HepG2 (cell line): ENCODE data around the gene CDHR5.

ENCODE experiments used
- CREM ChIP-seq, 2 experiments: sonication (generic) in 1 of 2; formaldehyde crosslinking in 1 of 2; IDR thresholded peaks; 2 replicates each; pipeline versions ENCODE4 v1.4.0 to v1.6.1; 2016 to 2020; ENCODE audit warnings: antibody characterized with exemption in 1 of 2, mild to moderate bottlenecking in 1 of 2, missing genetic modification reagents in 1 of 2
- JUN ChIP-seq: sonication (generic); formaldehyde crosslinking; IDR thresholded peaks from 2 replicates; pipeline ENCODE4 v1.4.0; 2020; ENCODE audit warnings: mild to moderate bottlenecking, missing genetic modification reagents
- KDM1A ChIP-seq: IDR thresholded peaks from 2 replicates; pipeline ENCODE4 v1.6.1; 2016; ENCODE audit warnings: missing compliant biosample characterization
- KDM5A ChIP-seq: fragments of 200-600 bp; sonication (generic); IDR thresholded peaks from 2 replicates; pipeline ENCODE4 v1.7.0; 2018; ENCODE audit warnings: antibody characterized with exemption, mild to moderate bottlenecking, low read length, borderline replicate concordance
- NBN ChIP-seq: fragments of 450-650 bp; conservative IDR thresholded peaks from 2 replicates; pipeline ENCODE4 v1.6.1; 2017
- NR1H2 ChIP-seq: sonication (generic); formaldehyde crosslinking; IDR thresholded peaks from 2 replicates; pipeline ENCODE4 v1.8.1; 2022; ENCODE audit warnings: low read depth, missing genetic modification reagents, borderline replicate concordance
- PHB2 ChIP-seq: fragments of 450-650 bp; IDR thresholded peaks from 2 replicates; pipeline ENCODE4 v1.6.1; 2018; ENCODE audit not compliant: partially characterized antibody
- THAP9 ChIP-seq: sonication (generic); formaldehyde crosslinking; IDR thresholded peaks from 2 replicates; pipeline ENCODE4; 2020; ENCODE audit warnings: missing genetic modification reagents, mild to moderate bottlenecking, borderline replicate concordance
- ZNF235 ChIP-seq: sonication (generic); formaldehyde crosslinking; IDR thresholded peaks from 2 replicates; pipeline ENCODE4 v1.8.1; 2023; ENCODE audit warnings: mild to moderate bottlenecking, missing genetic modification reagents, borderline replicate concordance
- TF ChIP-seq, protein P1 (sequence below): sonication (generic); formaldehyde crosslinking; IDR thresholded peaks from 2 replicates; pipeline ENCODE4 v1.4.0; 2020; ENCODE audit warnings: missing genetic modification reagents
- TF ChIP-seq, protein P2 (sequence below): sonication (generic); formaldehyde crosslinking; IDR thresholded peaks from 2 replicates; pipeline ENCODE4 v1.5.0; 2020; ENCODE audit warnings: mild to moderate bottlenecking, missing genetic modification reagents, moderate library complexity
- TF ChIP-seq, protein P3 (sequence below): sonication (generic); formaldehyde crosslinking; IDR thresholded peaks from 2 replicates; pipeline ENCODE4 v1.5.1; 2020; ENCODE audit warnings: missing genetic modification reagents, mild to moderate bottlenecking, borderline replicate concordance
- TF ChIP-seq, protein P4 (sequence below): sonication (generic); formaldehyde crosslinking; IDR thresholded peaks from 2 replicates; pipeline ENCODE4 v1.4.0; 2020; ENCODE audit warnings: missing genetic modification reagents
- TF ChIP-seq, protein P5 (sequence below): sonication (generic); formaldehyde crosslinking; IDR thresholded peaks from 2 replicates; pipeline ENCODE4 v1.4.0; 2020; ENCODE audit warnings: missing genetic modification reagents

GRCh38 chr11:623349-623869 lies 1.3 kb downstream of the CDHR5 start:
- TF ChIP-seq, protein P1, sequence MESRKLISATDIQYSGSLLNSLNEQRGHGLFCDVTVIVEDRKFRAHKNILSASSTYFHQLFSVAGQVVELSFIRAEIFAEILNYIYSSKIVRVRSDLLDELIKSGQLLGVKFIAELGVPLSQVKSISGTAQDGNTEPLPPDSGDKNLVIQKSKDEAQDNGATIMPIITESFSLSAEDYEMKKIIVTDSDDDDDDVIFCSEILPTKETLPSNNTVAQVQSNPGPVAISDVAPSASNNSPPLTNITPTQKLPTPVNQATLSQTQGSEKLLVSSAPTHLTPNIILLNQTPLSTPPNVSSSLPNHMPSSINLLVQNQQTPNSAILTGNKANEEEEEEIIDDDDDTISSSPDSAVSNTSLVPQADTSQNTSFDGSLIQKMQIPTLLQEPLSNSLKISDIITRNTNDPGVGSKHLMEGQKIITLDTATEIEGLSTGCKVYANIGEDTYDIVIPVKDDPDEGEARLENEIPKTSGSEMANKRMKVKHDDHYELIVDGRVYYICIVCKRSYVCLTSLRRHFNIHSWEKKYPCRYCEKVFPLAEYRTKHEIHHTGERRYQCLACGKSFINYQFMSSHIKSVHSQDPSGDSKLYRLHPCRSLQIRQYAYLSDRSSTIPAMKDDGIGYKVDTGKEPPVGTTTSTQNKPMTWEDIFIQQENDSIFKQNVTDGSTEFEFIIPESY: no peak
- TF ChIP-seq KDM5A (no peak), THAP9 (CRISPR knock-in tag) (no peak), NBN (no peak), NR1H2 (CRISPR knock-in tag) (no peak), CREM (IDR thresholded peaks at IDR 0.05) (no peak), CREM (CRISPR knock-in tag; IDR thresholded peaks at IDR 0.05) (no peak), PHB2 (no peak), KDM1A (no peak), JUN (CRISPR knock-in tag) (no peak), ZNF235 (CRISPR knock-in tag) (no peak)
- TF ChIP-seq, protein P2, sequence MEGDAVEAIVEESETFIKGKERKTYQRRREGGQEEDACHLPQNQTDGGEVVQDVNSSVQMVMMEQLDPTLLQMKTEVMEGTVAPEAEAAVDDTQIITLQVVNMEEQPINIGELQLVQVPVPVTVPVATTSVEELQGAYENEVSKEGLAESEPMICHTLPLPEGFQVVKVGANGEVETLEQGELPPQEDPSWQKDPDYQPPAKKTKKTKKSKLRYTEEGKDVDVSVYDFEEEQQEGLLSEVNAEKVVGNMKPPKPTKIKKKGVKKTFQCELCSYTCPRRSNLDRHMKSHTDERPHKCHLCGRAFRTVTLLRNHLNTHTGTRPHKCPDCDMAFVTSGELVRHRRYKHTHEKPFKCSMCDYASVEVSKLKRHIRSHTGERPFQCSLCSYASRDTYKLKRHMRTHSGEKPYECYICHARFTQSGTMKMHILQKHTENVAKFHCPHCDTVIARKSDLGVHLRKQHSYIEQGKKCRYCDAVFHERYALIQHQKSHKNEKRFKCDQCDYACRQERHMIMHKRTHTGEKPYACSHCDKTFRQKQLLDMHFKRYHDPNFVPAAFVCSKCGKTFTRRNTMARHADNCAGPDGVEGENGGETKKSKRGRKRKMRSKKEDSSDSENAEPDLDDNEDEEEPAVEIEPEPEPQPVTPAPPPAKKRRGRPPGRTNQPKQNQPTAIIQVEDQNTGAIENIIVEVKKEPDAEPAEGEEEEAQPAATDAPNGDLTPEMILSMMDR (CRISPR knock-in tag): no peak
- TF ChIP-seq, protein P3, sequence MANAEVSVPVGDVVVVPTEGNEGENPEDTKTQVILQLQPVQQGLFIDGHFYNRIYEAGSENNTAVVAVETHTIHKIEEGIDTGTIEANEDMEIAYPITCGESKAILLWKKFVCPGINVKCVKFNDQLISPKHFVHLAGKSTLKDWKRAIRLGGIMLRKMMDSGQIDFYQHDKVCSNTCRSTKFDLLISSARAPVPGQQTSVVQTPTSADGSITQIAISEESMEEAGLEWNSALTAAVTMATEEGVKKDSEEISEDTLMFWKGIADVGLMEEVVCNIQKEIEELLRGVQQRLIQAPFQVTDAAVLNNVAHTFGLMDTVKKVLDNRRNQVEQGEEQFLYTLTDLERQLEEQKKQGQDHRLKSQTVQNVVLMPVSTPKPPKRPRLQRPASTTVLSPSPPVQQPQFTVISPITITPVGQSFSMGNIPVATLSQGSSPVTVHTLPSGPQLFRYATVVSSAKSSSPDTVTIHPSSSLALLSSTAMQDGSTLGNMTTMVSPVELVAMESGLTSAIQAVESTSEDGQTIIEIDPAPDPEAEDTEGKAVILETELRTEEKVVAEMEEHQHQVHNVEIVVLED (CRISPR knock-in tag): no peak
- TF ChIP-seq, protein P4, sequence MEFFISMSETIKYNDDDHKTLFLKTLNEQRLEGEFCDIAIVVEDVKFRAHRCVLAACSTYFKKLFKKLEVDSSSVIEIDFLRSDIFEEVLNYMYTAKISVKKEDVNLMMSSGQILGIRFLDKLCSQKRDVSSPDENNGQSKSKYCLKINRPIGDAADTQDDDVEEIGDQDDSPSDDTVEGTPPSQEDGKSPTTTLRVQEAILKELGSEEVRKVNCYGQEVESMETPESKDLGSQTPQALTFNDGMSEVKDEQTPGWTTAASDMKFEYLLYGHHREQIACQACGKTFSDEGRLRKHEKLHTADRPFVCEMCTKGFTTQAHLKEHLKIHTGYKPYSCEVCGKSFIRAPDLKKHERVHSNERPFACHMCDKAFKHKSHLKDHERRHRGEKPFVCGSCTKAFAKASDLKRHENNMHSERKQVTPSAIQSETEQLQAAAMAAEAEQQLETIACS (CRISPR knock-in tag): no peak
- TF ChIP-seq, protein P5, sequence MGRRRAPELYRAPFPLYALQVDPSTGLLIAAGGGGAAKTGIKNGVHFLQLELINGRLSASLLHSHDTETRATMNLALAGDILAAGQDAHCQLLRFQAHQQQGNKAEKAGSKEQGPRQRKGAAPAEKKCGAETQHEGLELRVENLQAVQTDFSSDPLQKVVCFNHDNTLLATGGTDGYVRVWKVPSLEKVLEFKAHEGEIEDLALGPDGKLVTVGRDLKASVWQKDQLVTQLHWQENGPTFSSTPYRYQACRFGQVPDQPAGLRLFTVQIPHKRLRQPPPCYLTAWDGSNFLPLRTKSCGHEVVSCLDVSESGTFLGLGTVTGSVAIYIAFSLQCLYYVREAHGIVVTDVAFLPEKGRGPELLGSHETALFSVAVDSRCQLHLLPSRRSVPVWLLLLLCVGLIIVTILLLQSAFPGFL: no peak
